ENCODE results near the gene CPZ.

The CPZ gene

DNA sequence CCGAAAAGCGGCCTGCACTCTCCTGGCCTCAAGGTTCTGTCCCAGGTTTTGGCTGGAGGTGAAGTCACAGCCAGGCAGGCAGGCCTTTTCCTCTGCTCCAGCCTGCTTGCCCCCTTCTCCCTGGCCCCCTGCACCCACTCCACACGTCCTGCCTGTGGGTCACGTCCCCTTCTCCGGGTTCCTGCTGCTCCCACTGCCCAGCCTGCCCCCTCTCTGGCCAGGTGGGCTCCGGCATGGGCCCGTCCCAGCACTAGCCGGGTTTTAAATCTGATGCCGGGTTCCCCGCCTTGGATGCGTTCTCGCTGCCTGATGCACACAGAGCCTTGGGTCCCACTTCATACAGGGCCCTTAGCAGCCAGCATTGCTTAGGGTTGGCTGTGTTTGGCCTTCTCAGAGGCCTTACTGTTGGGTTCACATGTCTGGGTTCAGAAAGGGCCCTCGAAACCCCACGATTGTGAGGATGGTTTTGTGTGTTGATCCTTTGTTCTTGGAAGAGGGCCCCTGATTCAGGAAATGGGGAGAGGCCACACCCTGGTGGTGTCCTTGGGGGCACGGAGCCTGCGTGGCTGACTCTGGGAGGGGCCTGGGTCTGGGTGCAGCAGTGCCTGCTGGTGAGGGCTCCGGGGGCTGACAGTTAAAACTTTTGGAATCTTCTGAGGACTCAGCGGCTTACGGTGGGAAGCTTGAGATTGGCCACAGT is 6.0 kb downstream of the CPZ start:
- peaks cover 64 to 71% of the 10 kb centered on the region in 2 experiments for H3K36me3 ChIP-seq (ENCODE audit: control insufficient read depth in 1 of 2, insufficient read depth in 2 of 2, low read length in 2 of 2)
- peaks cover 12% of the 10 kb centered on the region for H3K79me1 ChIP-seq (ENCODE audit: low read length)
- no peak for DNase-seq
- H2AFZ ChIP-seq (ENCODE audit: insufficient read depth, low read length, poor library complexity), result no peak overlapping the region
- H3K4me3 ChIP-seq (ENCODE audit: low read depth, low read length), result no peak overlapping the region
- H3K4me1 ChIP-seq (ENCODE audit: control insufficient read depth in 1 of 2, insufficient read depth in 2 of 2, low read length in 2 of 2), result peaks cover 21 to 27% of the 10 kb centered on the region in 2 experiments
- peaks cover 7% of the 10 kb centered on the region for H3K79me2 ChIP-seq (ENCODE audit: control insufficient read depth, insufficient read depth, low read length, poor library complexity)
- no peak overlapping the region for H2BK12ac ChIP-seq (ENCODE audit: low read length)
- H3K18ac ChIP-seq (ENCODE audit: low read length), result no peak overlapping the region
- no peak overlapping the region for H2BK5ac ChIP-seq (ENCODE audit: low read depth, low read length, poor library complexity)
- no peak overlapping the region for H3K14ac ChIP-seq (ENCODE audit: low read length)
- no peak overlapping the region for H2AK5ac ChIP-seq (ENCODE audit: low read length)
- no peaks in the 10 kb centered on the region for H3K27me3 ChIP-seq (ENCODE audit: insufficient read depth, low read length)
- H4K12ac ChIP-seq (ENCODE audit: low read depth, low read length), result no peak overlapping the region
- no peak overlapping the region for H3K9ac ChIP-seq (ENCODE audit: low read length)
- H2BK120ac ChIP-seq (ENCODE audit: insufficient read depth, low read length, poor library complexity), result no peak overlapping the region
- H3K27ac ChIP-seq (ENCODE audit: low read depth, low read length), result no peak overlapping the region
- no peak overlapping the region for H4K91ac ChIP-seq (ENCODE audit: low read depth, low read length)
- H3K4me2 ChIP-seq (ENCODE audit: low read length), result no peak overlapping the region
- no peak overlapping the region for H4K8ac ChIP-seq (ENCODE audit: low read depth, low read length)
- H3K4ac ChIP-seq (ENCODE audit: low read depth, low read length), result no peak overlapping the region
- H3K9me3 ChIP-seq (ENCODE audit: insufficient read depth, low read depth, low read length), result no peaks in the 10 kb centered on the region
- no peak overlapping the region for H3K23ac ChIP-seq (ENCODE audit: low read length)
- WGBS (ENCODE audit: extremely low coverage, insufficient coverage, insufficient read length), result no CpG with 5 or more reads among the region's 19 CpGs

DNA sequence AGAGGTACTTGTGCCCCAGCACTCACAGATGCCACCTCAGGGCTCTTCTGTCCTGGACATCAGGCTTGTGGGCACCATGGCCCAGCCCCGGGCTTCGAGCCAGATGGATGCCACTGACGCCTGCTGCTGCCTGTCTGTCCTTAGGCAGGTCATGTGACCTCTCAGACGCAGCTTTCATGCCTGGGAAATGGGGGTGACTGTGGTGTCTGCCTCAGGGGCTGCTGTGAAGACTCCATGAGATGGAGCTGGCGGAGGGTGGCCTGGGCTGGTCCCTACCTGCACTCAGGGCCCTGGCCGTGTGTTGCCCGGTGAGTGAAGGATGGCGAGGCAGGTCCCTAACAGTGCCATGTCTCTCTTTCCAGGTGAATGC is 6.5 kb downstream of the CPZ start:
- peaks cover 16 to 22% of the 10 kb centered on the region in 2 experiments for H3K4me1 ChIP-seq (ENCODE audit: control insufficient read depth in 1 of 2, insufficient read depth in 2 of 2, low read length in 2 of 2)
- no CpG with 5 or more reads among the region's 8 CpGs for WGBS (ENCODE audit: extremely low coverage, insufficient coverage, insufficient read length)
- peaks cover 5% of the 10 kb centered on the region for H3K79me2 ChIP-seq (ENCODE audit: control insufficient read depth, insufficient read depth, low read length, poor library complexity)
- H2BK12ac ChIP-seq (ENCODE audit: low read length), result no peak overlapping the region
- H3K9ac ChIP-seq (ENCODE audit: low read length), result no peak overlapping the region
- H3K27ac ChIP-seq (ENCODE audit: low read depth, low read length), result no peak overlapping the region
- peaks cover 6% of the 10 kb centered on the region for H3K79me1 ChIP-seq (ENCODE audit: low read length)
- H4K12ac ChIP-seq (ENCODE audit: low read depth, low read length), result no peak overlapping the region
- H3K27me3 ChIP-seq (ENCODE audit: insufficient read depth, low read length), result no peaks in the 10 kb centered on the region
- H3K4me3 ChIP-seq (ENCODE audit: low read depth, low read length), result no peak overlapping the region
- peaks cover 70 to 75% of the 10 kb centered on the region in 2 experiments for H3K36me3 ChIP-seq (ENCODE audit: control insufficient read depth in 1 of 2, insufficient read depth in 2 of 2, low read length in 2 of 2)
- H4K91ac ChIP-seq (ENCODE audit: low read depth, low read length), result no peak overlapping the region
- H2AFZ ChIP-seq (ENCODE audit: insufficient read depth, low read length, poor library complexity), result no peak overlapping the region
- H2AK5ac ChIP-seq (ENCODE audit: low read length), result no peak overlapping the region
- no peaks in the 10 kb centered on the region for H3K9me3 ChIP-seq (ENCODE audit: insufficient read depth, low read depth, low read length)
- H3K18ac ChIP-seq (ENCODE audit: low read length), result no peak overlapping the region
- no peak overlapping the region for H3K4me2 ChIP-seq (ENCODE audit: low read length)
- DNase-seq, result no peak
- H4K8ac ChIP-seq (ENCODE audit: low read depth, low read length), result no peak overlapping the region
- H3K14ac ChIP-seq (ENCODE audit: low read length), result no peak overlapping the region
- H3K23ac ChIP-seq (ENCODE audit: low read length), result no peak overlapping the region
- no peak overlapping the region for H3K4ac ChIP-seq (ENCODE audit: low read depth, low read length)
- H2BK120ac ChIP-seq (ENCODE audit: insufficient read depth, low read length, poor library complexity), result no peak overlapping the region
- no peak overlapping the region for H2BK5ac ChIP-seq (ENCODE audit: low read depth, low read length, poor library complexity)

DNA sequence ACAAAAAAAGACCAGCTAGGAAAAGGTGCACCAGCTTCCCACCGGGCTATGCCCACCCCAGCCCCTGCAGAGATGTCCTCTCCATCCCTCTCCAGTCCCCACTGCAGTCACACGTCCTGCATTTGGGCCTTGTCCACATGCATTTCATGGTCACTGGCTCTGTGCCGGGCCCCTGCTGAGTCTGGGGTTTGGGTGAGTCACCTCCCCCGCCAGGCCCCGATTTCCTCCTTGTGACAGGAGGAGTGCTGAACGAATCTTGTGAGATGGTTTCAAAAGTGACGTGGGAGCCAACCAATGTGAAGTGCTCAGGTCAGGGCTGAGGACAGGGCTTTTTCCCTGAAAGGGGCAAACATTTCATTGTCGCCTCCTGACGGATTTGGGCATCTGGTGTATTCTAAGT is 7.1 kb downstream of the CPZ start:
- H3K14ac ChIP-seq (ENCODE audit: low read length), result no peak overlapping the region
- no peak overlapping the region for H2BK12ac ChIP-seq (ENCODE audit: low read length)
- no peak for DNase-seq
- H3K4ac ChIP-seq (ENCODE audit: low read depth, low read length), result no peak overlapping the region
- peaks cover 13 to 19% of the 10 kb centered on the region in 2 experiments for H3K4me1 ChIP-seq (ENCODE audit: control insufficient read depth in 1 of 2, insufficient read depth in 2 of 2, low read length in 2 of 2)
- no peak overlapping the region for H3K4me2 ChIP-seq (ENCODE audit: low read length)
- H4K91ac ChIP-seq (ENCODE audit: low read depth, low read length), result no peak overlapping the region
- no peak overlapping the region for H2AFZ ChIP-seq (ENCODE audit: insufficient read depth, low read length, poor library complexity)
- no peak overlapping the region for H2BK120ac ChIP-seq (ENCODE audit: insufficient read depth, low read length, poor library complexity)
- H3K36me3 ChIP-seq (ENCODE audit: control insufficient read depth in 1 of 2, insufficient read depth in 2 of 2, low read length in 2 of 2), result peaks cover 70 to 74% of the 10 kb centered on the region in 2 experiments
- H3K23ac ChIP-seq (ENCODE audit: low read length), result no peak overlapping the region
- H3K27ac ChIP-seq (ENCODE audit: low read depth, low read length), result no peak overlapping the region
- no peak overlapping the region for H4K12ac ChIP-seq (ENCODE audit: low read depth, low read length)
- WGBS (ENCODE audit: extremely low coverage, insufficient coverage, insufficient read length), result no CpG with 5 or more reads among the region's 9 CpGs
- no peaks in the 10 kb centered on the region for H3K27me3 ChIP-seq (ENCODE audit: insufficient read depth, low read length)
- peaks cover 5% of the 10 kb centered on the region for H3K79me2 ChIP-seq (ENCODE audit: control insufficient read depth, insufficient read depth, low read length, poor library complexity)
- no peak overlapping the region for H3K9ac ChIP-seq (ENCODE audit: low read length)
- H2BK5ac ChIP-seq (ENCODE audit: low read depth, low read length, poor library complexity), result no peak overlapping the region
- no peak overlapping the region for H4K8ac ChIP-seq (ENCODE audit: low read depth, low read length)
- H2AK5ac ChIP-seq (ENCODE audit: low read length), result no peak overlapping the region
- peaks cover 5% of the 10 kb centered on the region for H3K79me1 ChIP-seq (ENCODE audit: low read length)
- H3K4me3 ChIP-seq (ENCODE audit: low read depth, low read length), result no peak overlapping the region
- H3K18ac ChIP-seq (ENCODE audit: low read length), result no peak overlapping the region
- H3K9me3 ChIP-seq (ENCODE audit: insufficient read depth, low read depth, low read length), result no peaks in the 10 kb centered on the region

DNA sequence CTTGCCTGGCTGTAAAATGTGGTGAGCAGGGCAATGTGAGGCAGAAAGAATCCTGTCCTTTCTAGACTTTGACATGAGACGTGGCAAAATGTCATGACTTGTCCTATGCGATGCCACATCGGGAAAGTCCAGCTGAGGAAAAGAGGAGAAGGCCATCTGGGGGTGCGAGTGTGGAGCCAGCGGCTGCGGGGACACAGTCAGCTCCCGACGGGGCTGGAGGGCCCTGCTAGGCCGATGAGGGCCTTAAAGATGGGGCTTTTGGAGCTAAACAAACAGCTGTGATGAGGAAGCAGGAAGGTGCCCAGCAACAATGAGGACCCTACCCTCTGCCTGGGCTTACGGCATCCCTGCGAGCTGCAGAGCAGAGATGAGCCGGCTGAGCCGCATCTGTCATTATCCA is 7.7 kb downstream of the CPZ start:
- H3K79me1 ChIP-seq (ENCODE audit: low read length), result peaks cover 4% of the 10 kb centered on the region
- no peak overlapping the region for H3K9ac ChIP-seq (ENCODE audit: low read length)
- no peak overlapping the region for H2AFZ ChIP-seq (ENCODE audit: insufficient read depth, low read length, poor library complexity)
- no peak overlapping the region for H3K14ac ChIP-seq (ENCODE audit: low read length)
- H4K12ac ChIP-seq (ENCODE audit: low read depth, low read length), result no peak overlapping the region
- H3K4me3 ChIP-seq (ENCODE audit: low read depth, low read length), result no peak overlapping the region
- no CpG with 5 or more reads among the region's 13 CpGs for WGBS (ENCODE audit: extremely low coverage, insufficient coverage, insufficient read length)
- no peak overlapping the region for H2BK120ac ChIP-seq (ENCODE audit: insufficient read depth, low read length, poor library complexity)
- H2AK5ac ChIP-seq (ENCODE audit: low read length), result no peak overlapping the region
- H2BK5ac ChIP-seq (ENCODE audit: low read depth, low read length, poor library complexity), result no peak overlapping the region
- H2BK12ac ChIP-seq (ENCODE audit: low read length), result no peak overlapping the region
- H3K27me3 ChIP-seq (ENCODE audit: insufficient read depth, low read length), result no peaks in the 10 kb centered on the region
- H3K27ac ChIP-seq (ENCODE audit: low read depth, low read length), result no peak overlapping the region
- H4K91ac ChIP-seq (ENCODE audit: low read depth, low read length), result no peak overlapping the region
- H3K4me2 ChIP-seq (ENCODE audit: low read length), result no peak overlapping the region
- DNase-seq, result no peak
- no peak overlapping the region for H3K4ac ChIP-seq (ENCODE audit: low read depth, low read length)
- peaks cover 11 to 16% of the 10 kb centered on the region in 2 experiments for H3K4me1 ChIP-seq (ENCODE audit: control insufficient read depth in 1 of 2, insufficient read depth in 2 of 2, low read length in 2 of 2)
- H3K23ac ChIP-seq (ENCODE audit: low read length), result no peak overlapping the region
- H3K36me3 ChIP-seq (ENCODE audit: control insufficient read depth in 1 of 2, insufficient read depth in 2 of 2, low read length in 2 of 2), result peaks cover 72 to 77% of the 10 kb centered on the region in 2 experiments
- H3K18ac ChIP-seq (ENCODE audit: low read length), result no peak overlapping the region
- peaks cover 3% of the 10 kb centered on the region for H3K79me2 ChIP-seq (ENCODE audit: control insufficient read depth, insufficient read depth, low read length, poor library complexity)
- H4K8ac ChIP-seq (ENCODE audit: low read depth, low read length), result no peak overlapping the region
- no peaks in the 10 kb centered on the region for H3K9me3 ChIP-seq (ENCODE audit: insufficient read depth, low read depth, low read length)

Data from trophoblast cell (in vitro differentiated cells and primary cell).